ENCODE results near the gene PHF23.

GRCh38 chr17:7279448-7279847 lies 40.2 kb upstream of the PHF23 start:
- TF ChIP-seq, protein P1, sequence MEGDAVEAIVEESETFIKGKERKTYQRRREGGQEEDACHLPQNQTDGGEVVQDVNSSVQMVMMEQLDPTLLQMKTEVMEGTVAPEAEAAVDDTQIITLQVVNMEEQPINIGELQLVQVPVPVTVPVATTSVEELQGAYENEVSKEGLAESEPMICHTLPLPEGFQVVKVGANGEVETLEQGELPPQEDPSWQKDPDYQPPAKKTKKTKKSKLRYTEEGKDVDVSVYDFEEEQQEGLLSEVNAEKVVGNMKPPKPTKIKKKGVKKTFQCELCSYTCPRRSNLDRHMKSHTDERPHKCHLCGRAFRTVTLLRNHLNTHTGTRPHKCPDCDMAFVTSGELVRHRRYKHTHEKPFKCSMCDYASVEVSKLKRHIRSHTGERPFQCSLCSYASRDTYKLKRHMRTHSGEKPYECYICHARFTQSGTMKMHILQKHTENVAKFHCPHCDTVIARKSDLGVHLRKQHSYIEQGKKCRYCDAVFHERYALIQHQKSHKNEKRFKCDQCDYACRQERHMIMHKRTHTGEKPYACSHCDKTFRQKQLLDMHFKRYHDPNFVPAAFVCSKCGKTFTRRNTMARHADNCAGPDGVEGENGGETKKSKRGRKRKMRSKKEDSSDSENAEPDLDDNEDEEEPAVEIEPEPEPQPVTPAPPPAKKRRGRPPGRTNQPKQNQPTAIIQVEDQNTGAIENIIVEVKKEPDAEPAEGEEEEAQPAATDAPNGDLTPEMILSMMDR (conservative IDR thresholded peaks at IDR 0.05; ENCODE audit: low read length): no peak
- no peak for TF ChIP-seq EZH2phosphoT487 (IDR thresholded peaks at IDR 0.05; ENCODE audit: borderline replicate concordance)
